ENCODE data around the gene TNFRSF8.

DNA sequence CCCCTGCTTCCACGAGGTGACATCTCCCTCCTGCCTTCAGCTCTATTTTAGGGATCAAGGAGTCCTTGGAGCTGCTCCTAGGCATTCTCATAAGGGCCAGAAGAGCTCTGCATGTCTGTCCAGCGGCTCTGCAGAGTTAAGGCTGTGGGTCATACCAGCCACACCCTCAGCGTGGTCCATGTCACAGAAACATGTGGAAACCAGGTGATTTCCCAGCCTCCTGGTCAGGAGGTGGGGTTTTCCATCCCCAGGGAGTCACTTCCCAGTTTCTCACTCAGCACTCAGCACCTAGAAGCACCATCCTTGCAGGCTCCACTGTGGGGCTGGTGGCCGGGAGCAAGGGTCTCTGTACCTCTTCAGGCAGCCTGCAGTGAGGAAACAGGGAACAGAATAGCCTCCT is 102.2 kb downstream of the TNFRSF8 start:
- TF ChIP-seq EZH2 (IDR thresholded peaks at IDR 0.05; ENCODE audit: low read length) (no peak), CTCF (optimal IDR thresholded peaks at IDR 0.05 in 1 of 3, IDR thresholded peaks at IDR 0.05 in 1 of 3, conservative IDR thresholded peaks at IDR 0.05 in 1 of 3; ENCODE audit: extremely low read depth in 1 of 3, insufficient read depth in 2 of 3, low read length in 3 of 3) (no peak)

Measured in keratinocyte (primary cell).